GM19193 (cell line): ENCODE data around the gene CLCN1.

Experiments used
- POLR2A ChIP-seq: IDR thresholded peaks from 4 replicates; pipeline ENCODE4 v1.6.1; 2011; ENCODE audit not compliant: insufficient read depth, insufficient read length; ENCODE audit errors: extremely low read depth

Gene CLCN1

GRCh38 chr7:143345428-143345900 lies 29.6 kb downstream of the CLCN1 start:
- no peak for TF ChIP-seq POLR2A

GRCh38 chr7:143346018-143346417 lies 30.1 kb downstream of the CLCN1 start:
- TF ChIP-seq POLR2A, result no peak

- TF ChIP-seq POLR2A, result no peak
Observed at GRCh38 chr7:143347950-143348349, 32.0 kb downstream of the CLCN1 start.

- TF ChIP-seq POLR2A, result no peak
Observed at GRCh38 chr7:143351060-143351459, 35.1 kb downstream of the CLCN1 start.

DNA sequence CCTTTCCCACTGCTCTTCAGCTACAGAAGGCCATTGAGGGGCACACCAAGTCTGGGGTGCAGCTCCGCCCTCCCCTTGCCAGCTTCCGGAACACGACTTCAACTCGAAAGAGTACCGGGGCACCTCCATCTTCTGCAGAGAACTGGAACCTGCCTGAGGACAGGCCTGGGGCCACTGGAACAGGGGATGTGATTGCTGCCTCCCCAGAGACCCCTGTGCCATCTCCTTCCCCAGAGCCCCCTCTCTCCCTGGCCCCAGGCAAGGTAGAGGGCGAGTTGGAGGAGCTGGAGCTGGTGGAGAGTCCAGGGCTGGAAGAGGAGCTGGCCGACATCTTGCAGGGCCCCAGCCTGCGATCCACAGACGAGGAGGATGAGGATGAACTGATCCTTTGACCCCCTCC lies 35.7 kb downstream of the CLCN1 start:
- TF ChIP-seq POLR2A, result no peak

GRCh38 chr7:143352531-143353002 lies 36.7 kb downstream of the CLCN1 start:
- TF ChIP-seq POLR2A, result no peak

- TF ChIP-seq POLR2A, result no peak
Observed at GRCh38 chr7:143354376-143354775, 38.5 kb downstream of the CLCN1 start.

DNA sequence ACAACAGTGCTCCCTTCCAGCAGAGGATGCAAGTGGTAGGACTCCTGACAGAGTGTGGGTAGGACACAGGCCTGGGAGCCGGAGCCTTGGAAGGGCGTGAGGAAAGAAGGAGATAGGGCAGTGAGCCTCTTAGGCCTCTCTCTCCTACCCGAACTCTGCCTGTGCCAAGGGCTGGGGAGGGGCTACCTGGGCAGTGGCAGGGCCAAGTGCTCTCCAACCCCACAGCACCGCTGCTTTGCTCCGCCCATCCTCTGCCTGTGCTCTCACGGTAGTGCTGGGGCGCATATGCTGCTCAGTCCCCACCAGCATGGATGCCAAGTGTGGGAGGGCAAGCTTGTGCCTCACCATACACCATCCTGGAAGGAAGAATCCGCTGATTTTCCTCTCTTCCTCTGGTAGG lies 39.1 kb downstream of the CLCN1 start:
- no peak for TF ChIP-seq POLR2A

DNA sequence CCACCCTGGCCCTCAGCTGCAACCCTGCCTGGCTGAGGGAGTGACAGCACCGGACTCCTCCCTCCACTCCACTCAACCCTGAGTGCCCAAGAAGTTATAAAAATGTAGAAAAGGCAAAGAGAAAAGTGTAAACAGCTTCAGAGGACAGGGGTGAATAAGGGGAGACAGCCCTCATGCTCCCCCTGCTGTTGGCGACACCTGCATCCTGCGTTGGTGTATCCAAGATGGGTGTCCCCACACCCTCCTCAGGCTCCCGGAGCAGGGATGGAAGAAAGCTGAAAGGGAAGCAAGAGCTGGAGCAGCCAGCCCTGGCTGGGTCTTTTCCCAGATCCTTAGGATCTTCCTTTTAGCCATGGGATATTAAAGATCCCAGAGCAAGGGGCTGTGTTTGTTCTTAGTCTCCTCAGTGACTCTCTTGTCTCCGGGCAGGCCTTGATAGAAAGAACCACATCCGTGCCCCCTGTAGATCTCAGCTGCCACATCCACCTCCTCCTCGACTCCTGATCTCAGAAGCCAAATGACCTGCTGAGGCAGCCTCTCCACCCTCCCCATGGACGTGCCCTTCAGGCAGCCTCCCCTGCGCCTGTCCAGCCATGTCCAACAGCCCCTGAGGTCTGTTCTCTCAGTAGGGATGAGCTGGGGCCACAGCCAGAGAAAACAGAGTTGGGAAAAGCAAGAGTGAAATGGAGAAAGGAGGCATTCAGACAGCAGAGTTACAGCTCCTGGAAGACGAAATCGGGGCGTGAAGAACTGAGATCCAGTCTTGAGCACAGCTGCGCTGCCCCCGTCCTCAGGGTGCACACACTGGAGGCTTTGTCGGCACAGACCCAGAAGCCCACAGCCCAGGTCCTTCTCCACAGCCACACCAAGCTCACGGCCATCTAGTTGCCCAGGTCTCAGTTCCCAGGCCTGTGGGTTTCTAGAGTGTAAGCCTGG lies 39.8 kb downstream of the CLCN1 start:
- TF ChIP-seq POLR2A, result no peak

- TF ChIP-seq POLR2A, result no peak
Observed at GRCh38 chr7:143356414-143357050, 40.6 kb downstream of the CLCN1 start.

- no peak for TF ChIP-seq POLR2A
Observed at GRCh38 chr7:143358626-143359025, 42.7 kb downstream of the CLCN1 start.

DNA sequence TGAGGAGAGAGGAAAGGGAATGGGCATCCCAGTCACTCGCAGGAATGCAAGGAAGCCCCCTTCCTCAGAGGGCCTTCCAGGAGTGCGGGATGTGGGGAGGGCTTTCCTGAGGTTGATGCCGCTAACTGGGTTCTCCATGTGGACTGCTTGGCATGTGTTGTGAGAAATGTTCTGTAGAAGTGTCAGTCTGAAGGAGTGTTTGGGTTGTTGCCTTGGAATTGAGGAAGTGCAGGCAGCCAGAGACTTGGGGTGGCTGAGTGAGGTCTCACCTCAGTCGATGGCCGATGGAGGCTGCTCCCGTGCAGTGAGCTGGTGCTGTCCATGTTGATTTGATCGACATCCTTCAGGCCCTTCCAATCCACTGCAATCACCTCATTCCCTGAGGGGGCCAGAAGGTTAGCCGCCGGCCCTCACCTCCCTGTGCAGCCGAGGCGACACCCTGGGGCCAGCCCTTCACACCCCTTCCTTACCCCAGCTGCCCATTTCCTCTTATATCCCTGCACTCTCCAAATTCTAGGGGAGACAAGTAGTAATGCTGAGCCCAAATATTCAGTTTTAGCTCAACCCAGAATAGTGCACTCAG lies 44.0 kb downstream of the CLCN1 start:
- no peak for TF ChIP-seq POLR2A

- TF ChIP-seq POLR2A, result no peak
Observed at GRCh38 chr7:143360788-143361551, 45.1 kb downstream of the CLCN1 start.

GRCh38 chr7:143361552-143362130 lies 45.7 kb downstream of the CLCN1 start:
- no peak for TF ChIP-seq POLR2A

DNA sequence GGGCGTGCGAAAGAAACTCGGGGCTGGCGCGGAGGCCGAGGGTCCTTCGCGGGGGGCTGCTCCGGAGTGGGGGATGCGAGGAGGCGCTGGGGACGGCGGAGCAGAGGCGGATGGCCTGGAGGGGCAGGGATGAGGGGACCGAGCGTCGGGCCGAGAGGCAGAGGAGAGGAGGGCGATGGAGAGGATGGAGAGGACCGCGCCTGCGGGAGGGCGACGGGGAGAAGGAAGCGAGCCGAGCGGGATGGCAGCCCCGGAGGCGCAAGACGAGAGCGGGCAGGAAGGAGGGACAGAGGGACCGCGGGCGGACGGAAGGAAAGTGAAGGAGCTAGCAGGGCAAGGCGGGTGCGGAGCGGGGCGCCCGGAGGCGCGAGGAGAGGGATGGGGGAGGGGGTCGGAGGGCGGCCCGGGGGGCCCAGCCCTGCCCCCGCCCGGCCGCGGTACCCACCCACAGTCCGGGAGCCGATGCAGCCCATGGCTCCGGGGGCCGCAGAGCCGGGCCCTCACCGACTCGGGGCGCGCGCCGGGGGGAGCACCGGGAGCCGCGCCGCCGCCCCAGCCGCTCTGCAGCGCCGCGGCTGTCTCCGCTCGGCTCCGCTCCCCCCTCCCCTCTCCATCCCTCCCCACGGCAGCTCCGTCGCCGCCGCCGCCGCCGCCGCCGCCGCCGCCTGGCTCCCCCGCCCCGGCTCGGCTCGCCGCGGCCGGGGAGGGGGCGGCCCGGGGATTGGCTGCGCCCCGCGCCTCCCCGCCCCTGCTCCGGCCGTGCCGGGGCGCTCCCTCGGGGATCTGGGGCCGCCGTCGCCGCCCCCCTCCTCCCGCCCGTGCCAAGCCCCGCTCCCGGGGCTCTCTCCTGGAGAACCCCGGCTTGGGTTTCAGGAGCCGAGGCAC lies 46.5 kb downstream of the CLCN1 start, which contains the start of gene FAM131B:
FAM131B (minus strand) TSS at position 583 of the 885 bp plus-strand sequence; CDS start at position 473, 110 bp downstream.
- TF ChIP-seq POLR2A, result no peak
